HG03108 (cell line): ENCODE data around the gene GRB10.

ENCODE experiments used
- ATAC-seq: cut with Tn5 transposase; IDR thresholded peaks from one replicate; pipeline ENCODE4 v1.9.1; 2021; ENCODE audit warnings: moderate library complexity; ENCODE audit not compliant: unreplicated experiment

GRB10 gene

DNA sequence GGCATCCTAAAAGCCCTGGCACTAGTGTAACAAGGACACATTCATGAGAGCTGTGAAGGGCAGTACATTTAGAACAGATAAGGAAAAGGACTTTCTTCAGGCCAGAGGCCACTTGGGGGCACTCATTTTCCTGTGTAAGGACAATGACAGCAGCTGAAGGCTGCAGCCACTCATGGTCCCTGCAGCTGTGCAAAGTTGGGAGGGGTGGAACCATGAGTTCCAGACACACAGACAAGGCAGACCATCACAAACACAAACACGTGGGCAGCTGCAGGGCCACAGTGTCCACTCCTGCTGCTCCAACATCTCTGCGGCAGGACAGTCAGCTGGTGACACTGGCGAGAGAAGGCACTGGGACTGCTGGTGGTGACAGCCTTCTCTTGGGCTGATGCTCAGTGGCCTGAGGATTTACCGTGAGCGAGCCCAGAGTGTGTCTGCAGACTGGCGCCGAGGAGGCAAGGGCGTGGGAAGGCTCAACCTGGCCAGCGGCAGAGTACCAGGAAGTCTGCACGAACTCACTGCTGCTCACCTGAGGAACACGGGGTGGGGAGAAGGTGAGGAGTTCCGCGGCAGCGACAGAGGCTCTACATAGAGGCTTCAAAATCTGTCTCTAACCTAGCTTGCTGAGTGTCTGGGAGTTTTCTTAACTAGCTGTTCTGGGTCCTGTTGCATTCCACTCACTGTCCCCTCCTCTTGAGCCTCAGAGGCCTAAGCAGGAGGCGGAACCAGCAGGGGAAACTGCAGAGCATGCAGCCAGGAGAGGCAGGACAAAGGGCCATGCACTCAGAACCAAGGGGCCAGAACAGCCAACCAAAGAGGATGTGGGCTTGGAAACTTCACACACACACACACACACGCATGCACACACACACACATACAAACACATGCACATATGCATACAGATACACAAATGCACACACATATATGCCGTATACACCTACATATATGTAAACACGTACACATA is 141.0 kb downstream of the GRB10 start:
- no peak for ATAC-seq

DNA sequence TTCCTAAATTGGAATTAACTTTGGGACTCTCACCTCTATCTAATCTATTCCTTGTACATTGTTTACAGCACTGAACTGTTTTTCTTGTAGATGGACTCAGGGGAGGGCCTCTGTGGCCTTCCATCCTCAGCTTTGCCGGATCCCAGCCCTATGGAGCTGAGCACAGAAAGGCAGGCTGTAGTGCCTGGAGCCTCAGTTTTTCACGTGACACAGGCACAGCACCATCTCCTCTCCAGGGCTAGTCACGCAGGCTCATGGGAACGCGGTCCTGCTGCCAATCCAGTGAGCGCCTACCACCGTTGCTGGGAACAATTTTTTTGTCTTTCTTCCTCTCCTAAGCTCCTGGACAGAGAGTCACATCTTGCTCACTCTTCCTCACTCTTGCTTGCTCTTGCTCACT is 141.9 kb downstream of the GRB10 start:
- no peak for ATAC-seq

GRCh38 chr7:50640256-50640655 is 142.4 kb downstream of the GRB10 start:
- ATAC-seq, result no peak

DNA sequence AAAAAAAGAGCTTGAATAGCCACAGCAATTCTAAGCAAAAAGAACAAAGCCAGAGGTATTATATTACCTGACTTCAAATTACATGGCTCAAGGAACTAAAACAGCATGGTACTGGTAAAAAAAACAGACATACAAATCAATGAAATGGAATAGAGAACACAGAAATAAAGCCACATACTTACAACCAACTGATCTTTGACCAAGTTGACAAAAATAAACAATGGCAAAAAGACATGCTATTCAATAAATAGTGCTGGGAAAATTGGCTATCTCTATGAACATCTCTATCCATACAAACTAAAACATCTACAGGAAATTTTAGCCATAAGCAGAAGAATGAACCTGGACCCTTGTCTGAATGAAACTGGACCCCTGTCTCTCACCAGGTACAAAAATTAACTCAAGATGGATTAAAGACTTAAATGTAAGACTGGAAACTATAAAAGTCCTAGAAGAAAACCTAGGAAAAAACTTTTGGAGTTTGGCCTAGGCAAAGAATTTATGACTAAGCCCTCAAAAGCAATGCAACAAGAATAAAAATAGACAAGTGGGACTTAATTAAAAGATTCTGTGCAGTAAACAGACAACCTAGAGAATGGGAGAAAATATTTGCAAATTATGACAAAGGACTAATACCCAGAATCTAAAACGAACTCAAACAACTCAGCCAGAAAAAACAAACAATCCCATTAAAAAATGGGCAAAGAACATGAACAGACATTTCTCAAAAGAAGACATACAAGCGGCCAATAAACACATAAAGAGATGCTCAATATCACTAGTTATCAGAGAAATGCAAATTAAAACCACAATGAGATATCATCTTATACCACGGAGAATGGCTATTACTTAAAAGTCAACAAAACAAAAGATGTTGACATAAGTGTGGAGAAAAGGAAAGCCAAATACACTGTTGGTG is 144.7 kb downstream of the GRB10 start:
- ATAC-seq, result no peak

DNA sequence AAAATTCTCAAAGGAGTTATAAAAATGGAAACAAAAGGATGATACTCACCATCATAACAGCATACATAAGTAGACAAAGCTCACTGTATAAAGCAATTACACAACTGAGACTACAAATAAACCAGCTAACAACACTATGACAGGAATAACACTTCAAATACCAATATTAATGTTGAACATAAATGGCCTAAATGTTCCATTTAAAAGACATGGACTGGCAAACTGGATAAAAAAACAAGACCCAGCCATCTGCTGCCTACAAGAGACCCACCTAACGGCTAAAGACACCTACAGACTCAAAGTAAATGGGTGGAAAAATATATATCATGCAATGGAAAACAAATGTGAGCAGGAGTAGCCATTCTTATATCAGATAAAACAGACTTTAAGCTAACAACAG is 148.3 kb downstream of the GRB10 start:
- no peak for ATAC-seq

DNA sequence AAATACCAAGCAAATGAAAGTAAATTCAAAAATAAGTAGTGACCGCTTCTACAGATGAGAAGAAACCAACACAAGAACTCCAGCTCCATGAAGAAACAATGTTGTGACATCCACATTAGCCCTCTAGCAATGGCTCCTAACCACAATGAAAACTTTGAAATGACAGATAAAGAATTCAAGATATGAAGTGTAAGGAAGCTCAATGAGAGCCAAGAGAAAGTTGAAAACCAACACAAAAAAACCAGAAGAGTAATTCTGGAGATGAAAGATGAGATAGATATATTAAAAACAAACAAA is 149.3 kb downstream of the GRB10 start:
- ATAC-seq, result no peak

DNA sequence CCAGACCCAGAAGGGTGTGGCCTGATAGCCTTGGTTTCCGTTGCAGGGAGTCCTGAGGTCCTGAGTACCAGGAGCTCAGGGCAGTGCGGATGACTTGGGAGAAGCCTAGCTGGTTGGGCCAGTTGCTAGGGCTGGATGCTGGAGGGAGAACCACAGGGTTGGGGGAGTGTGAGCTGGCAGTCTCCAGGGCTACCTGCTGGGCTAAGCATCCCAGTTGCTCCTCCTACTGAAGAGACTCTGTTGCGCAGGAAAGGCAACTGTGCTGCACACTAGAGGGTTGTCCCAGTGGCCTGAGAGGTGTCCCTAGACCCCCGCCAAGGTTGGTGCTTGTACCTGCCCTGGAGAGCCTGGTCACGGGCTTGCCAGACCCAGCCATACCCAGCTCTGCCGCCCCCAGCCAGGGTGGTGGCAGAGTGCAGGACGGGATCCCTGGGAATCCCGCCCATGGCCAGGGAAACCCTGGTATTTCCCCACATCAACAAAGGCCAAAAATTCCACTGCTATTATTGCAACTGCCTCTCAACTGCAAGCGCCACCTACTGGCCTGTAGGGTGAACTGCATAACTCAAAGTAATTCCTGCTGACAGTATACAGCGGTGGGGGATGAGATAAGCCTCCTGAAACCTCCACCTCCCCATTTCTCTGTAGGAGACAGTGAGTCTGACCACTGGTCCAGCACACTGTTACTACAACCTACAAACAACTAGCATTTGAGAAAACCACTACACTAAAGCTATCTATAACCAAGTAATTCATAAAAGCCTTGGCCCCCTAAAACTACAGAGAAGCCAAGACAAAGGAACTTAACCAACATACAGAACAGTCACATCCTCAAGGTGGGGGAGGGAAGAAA is 149.9 kb downstream of the GRB10 start:
- no peak for ATAC-seq

- no peak for ATAC-seq
Observed at GRCh38 chr7:50631639-50632038, 151.1 kb downstream of the GRB10 start.

DNA sequence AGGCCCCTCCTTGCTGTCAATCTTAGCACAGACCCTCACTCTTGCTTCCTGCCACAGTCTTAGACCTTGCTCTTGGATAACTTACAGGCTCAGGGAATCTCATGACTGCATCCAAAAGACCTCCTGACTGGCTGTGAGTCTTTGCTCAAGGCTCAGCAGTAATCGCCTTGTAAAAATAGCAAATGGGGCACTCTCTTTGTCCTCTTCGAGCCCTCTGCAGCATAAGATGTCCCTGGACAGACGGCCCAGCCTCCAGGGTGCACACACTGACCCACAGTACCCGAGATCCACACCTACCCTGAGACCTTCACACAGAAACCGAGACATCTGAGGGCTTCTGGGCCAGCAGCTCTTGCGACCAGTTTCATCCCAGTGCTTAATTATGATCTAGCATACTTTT is 151.6 kb downstream of the GRB10 start:
- no peak for ATAC-seq

DNA sequence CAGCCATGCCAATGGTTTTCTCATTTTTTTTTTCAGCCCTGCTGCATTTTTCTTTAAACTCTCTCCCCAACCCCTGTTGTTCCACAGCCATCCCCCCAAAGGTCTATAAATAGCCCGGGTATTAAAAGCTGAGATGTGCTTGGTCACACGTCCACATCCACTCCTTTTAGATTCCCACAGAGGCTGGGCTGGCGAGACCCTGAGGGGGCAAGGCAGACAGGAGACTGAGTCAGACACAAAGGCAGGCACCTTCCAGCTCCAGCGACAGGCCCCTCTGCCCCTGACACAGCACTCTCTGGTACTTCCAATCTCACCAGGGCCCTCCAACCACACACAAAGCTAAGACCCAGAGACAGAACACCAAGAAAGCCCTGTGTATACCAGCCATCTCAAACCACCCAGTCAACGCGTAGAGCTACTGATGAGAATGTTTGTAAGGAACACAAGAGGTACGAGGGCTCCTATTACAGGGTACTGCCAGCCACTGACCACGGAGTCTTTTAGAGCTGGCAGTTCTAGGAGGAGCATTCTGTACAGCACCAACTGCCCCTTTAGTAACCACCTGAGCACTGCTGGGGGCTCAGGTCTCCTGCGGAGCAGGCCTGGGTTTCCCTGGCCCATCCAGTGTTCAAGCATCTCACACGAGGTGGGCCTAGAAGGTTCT is 153.3 kb downstream of the GRB10 start:
- ATAC-seq, result no peak

DNA sequence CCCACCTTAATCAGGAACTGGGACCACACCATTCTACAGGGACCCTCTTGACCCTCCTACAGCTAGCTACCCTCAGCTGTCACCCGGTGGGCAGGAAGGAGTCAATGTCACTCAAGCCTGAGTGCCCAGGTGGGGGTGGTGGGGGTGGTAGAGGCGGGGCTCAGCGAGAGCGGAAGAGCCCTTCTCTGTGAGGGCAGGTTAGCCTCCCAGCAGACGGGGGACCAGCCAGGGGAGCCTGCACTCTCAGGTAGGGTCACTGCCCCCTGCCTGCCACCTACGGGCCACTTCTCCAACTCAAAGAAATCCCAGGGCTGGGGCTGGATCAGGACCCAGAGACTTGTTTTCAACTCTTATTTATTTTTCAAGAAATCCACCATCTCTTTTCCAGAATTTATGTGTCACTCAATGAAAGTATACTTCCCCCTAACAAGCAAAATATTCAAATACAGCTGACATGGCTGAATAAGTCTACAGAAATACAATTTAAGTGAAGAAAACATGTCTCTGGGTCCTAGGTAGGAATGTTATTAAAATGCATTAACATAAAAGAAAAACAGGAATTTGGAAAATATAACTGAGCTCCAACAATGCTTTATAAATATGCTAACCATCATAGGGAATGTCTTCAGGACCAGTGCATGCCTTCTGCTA is 154.1 kb downstream of the GRB10 start:
- ATAC-seq, result no peak

DNA sequence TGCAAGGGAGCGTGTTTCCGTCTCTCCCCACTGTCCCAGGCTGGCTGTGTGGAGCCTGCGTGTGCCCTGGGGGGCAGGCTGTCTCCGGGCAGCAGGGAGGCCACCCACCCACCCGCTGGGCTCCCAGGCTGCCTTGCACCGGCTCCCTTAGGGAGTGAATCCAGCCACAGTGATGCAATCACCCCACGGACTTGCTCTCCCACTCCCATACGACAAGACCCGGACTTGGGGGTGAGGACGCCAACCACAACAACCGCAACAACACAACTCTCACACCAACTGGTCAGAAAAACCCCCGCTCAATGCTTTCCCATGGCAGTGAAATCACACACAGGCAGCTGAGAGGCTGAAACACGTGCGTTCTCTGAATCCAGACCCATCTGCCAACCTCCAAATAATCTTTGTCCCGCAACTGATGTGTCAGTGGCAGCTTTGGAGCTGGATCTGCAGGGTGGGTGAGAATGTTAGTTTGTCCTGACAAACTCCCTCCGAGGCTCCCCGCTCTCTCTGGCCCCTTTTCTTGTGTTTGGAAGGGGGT is 154.8 kb downstream of the GRB10 start:
- ATAC-seq, result no peak

DNA sequence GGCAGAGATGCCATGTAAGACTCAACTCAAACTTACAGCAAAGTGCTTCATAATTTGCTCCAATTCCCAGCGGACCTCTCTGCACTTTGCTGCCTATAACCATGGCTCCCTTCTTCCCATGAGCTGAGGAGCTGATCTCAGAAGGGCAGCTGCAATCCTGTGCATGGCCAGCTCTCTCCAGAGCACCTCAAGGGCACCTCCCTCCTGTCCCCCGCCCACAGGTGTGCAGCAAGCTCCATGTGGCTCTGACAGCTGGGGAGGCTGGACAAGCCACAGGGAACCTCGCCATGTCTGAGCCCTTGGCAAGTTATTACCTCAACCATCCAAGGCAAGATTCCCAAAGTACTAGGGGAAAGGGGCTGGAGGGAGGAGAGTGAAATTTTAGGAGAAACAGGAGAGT is 156.4 kb downstream of the GRB10 start:
- ATAC-seq, result no peak

GRCh38 chr7:50625360-50625759 is 157.3 kb downstream of the GRB10 start:
- no peak for ATAC-seq

DNA sequence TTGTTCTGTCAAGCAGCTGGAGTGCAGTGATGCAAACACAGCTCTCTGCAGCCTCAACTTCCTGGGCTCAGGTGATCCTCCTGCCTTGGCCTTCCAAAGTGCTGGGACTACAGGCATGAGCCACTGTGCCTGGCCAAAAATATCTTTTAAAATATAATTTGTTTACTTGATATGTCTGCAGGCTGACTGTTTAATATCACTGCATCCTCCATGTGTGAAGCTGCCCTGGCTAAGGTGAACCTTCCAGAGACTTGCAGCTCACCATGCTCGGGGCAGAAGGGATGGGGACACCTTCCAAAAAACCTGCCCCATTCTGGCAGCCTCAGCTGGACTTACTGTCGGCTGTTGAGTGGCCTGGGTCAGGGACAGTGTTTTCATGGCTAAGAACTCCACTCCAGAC is 159.9 kb downstream of the GRB10 start:
- ATAC-seq, result no peak

DNA sequence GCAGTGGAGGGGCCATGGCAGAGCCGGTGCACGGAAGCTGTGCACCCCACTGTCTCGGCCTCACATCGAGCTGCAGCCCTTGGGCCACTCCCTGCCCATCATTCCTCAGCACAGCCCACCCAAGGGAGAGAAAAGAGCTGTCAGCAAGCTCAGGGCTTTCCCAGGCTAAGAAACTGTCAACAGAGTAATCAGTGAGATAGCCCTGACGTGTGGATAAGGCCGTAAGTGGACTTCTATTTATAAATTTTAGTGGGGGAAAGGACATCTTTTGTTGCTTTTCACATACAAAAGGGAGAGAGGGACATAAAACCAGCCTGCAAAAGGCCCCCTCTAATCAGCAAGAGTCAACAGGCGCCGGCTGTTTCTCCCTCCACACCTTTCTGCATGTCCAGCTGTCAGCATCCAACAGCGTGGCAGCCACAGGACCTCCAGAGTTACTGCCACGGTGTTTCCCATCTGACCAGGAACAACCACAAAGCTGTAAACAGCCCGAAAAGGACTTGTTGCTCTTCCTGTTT is 160.7 kb downstream of the GRB10 start:
- no peak for ATAC-seq

DNA sequence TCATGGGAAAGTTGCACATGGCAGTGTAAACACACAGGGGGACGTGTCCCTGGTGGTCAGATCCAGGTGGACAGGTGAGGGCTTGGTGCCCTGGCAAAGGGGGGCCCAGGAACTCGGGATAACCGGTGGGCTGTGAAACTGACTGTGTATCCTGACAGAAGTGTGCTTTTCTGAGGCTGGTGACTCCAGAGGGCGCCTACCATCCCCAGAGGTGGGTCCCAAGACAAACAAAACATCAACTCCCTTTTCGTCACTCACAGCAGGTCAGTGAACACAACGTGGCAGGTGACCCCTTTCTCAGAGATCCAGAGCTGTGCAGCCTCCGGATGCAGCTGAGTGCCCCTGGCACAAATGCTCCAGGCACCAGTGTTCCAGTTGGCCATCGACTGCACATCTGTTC is 161.5 kb downstream of the GRB10 start:
- no peak for ATAC-seq

GRCh38 chr7:50620433-50620832 is 162.3 kb downstream of the GRB10 start:
- ATAC-seq, result no peak

GRCh38 chr7:50619684-50620083 is 163.0 kb downstream of the GRB10 start:
- ATAC-seq, result no peak

GRCh38 chr7:50618281-50618680 is 164.4 kb downstream of the GRB10 start:
- no peak for ATAC-seq
